HG02798 (cell line): ENCODE data around the gene S1PR1.

Experiments used
- ATAC-seq: cut with Tn5 transposase; IDR thresholded peaks from one replicate; pipeline ENCODE4 v1.9.1; 2021; ENCODE audit warnings: mild to moderate bottlenecking; ENCODE audit not compliant: unreplicated experiment, poor library complexity

The S1PR1 gene

GRCh38 chr1:101244842-101245241 is 8.0 kb downstream of the S1PR1 start:
- ATAC-seq, result no peak

GRCh38 chr1:101245246-101245927 is 8.6 kb downstream of the S1PR1 start:
- no peak for ATAC-seq

GRCh38 chr1:101247404-101248287 is 10.8 kb downstream of the S1PR1 start:
- peak; percentile 99 for ATAC-seq

- ATAC-seq, result no peak
These were observed 13.4 kb downstream of the S1PR1 start for GRCh38 chr1:101250222-101250621.

GRCh38 chr1:101250656-101251272 is 13.9 kb downstream of the S1PR1 start:
- ATAC-seq, result no peak

GRCh38 chr1:101251504-101251903 is 14.7 kb downstream of the S1PR1 start:
- no peak for ATAC-seq

- no peak for ATAC-seq
These were observed 17.3 kb downstream of the S1PR1 start for GRCh38 chr1:101253976-101254674.

- ATAC-seq, result peak; percentile 83
These were observed 20.9 kb downstream of the S1PR1 start for GRCh38 chr1:101257500-101258325.

- no peak for ATAC-seq
These were observed 22.9 kb downstream of the S1PR1 start for GRCh38 chr1:101259744-101260148.

GRCh38 chr1:101260556-101261350 is 23.9 kb downstream of the S1PR1 start:
- ATAC-seq, result no peak

- ATAC-seq, result no peak
These were observed 24.8 kb downstream of the S1PR1 start for GRCh38 chr1:101261623-101262022.

GRCh38 chr1:101262060-101262459 is 25.2 kb downstream of the S1PR1 start:
- ATAC-seq, result no peak

- no peak for ATAC-seq
These were observed 26.0 kb downstream of the S1PR1 start for GRCh38 chr1:101262630-101263348.

GRCh38 chr1:101264697-101265096 is 27.9 kb downstream of the S1PR1 start:
- no peak for ATAC-seq

GRCh38 chr1:101265684-101266083 is 28.9 kb downstream of the S1PR1 start:
- no peak for ATAC-seq

GRCh38 chr1:101267082-101267481 is 30.3 kb downstream of the S1PR1 start:
- no peak for ATAC-seq

GRCh38 chr1:101268893-101269292 is 32.1 kb downstream of the S1PR1 start:
- no peak for ATAC-seq

GRCh38 chr1:101275672-101276071 is 38.9 kb downstream of the S1PR1 start:
- no peak for ATAC-seq
